ENCODE results near the gene ZNF688. TPM values are rescaled to one million over a fixed set of nuclear protein-coding genes. Genes with fewer than 3 reads are reported as not detected.
A peak's percentile ranks its signal among the peaks of the same experiment; 100 is the strongest.

ZNF688 gene
- total and polyA plus RNA-seq, 8 donors, result 7.6 to 26.4 (median 10.4) TPM

GRCh38 chr16:30588651-30589050 is 17.1 kb upstream of the ZNF688 start:
- H3K9me3 ChIP-seq, result no peaks in the 10 kb centered on the region
- no peak overlapping the region for H3K4me3 ChIP-seq
- TF ChIP-seq, protein P1, sequence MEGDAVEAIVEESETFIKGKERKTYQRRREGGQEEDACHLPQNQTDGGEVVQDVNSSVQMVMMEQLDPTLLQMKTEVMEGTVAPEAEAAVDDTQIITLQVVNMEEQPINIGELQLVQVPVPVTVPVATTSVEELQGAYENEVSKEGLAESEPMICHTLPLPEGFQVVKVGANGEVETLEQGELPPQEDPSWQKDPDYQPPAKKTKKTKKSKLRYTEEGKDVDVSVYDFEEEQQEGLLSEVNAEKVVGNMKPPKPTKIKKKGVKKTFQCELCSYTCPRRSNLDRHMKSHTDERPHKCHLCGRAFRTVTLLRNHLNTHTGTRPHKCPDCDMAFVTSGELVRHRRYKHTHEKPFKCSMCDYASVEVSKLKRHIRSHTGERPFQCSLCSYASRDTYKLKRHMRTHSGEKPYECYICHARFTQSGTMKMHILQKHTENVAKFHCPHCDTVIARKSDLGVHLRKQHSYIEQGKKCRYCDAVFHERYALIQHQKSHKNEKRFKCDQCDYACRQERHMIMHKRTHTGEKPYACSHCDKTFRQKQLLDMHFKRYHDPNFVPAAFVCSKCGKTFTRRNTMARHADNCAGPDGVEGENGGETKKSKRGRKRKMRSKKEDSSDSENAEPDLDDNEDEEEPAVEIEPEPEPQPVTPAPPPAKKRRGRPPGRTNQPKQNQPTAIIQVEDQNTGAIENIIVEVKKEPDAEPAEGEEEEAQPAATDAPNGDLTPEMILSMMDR (IDR thresholded peaks at IDR 0.05), result no peak
- intact Hi-C loops (cut with DNase I), result no loop called here
- WGBS, 2 donors, result 88 to 91% methylated on average over 2 of the region's 2 CpGs
- DNase-seq (no peak), ATAC-seq (no peak), FAIRE-seq (no peak)
- peaks cover 0 to 4% (median 0%) of the 10 kb centered on the region in 3 donors for H3K4me1 ChIP-seq
- no peaks in the 10 kb centered on the region for H3K27me3 ChIP-seq
- H3K27ac ChIP-seq, result no peak overlapping the region
- H3K36me3 ChIP-seq, result no peaks in the 10 kb centered on the region

DNA sequence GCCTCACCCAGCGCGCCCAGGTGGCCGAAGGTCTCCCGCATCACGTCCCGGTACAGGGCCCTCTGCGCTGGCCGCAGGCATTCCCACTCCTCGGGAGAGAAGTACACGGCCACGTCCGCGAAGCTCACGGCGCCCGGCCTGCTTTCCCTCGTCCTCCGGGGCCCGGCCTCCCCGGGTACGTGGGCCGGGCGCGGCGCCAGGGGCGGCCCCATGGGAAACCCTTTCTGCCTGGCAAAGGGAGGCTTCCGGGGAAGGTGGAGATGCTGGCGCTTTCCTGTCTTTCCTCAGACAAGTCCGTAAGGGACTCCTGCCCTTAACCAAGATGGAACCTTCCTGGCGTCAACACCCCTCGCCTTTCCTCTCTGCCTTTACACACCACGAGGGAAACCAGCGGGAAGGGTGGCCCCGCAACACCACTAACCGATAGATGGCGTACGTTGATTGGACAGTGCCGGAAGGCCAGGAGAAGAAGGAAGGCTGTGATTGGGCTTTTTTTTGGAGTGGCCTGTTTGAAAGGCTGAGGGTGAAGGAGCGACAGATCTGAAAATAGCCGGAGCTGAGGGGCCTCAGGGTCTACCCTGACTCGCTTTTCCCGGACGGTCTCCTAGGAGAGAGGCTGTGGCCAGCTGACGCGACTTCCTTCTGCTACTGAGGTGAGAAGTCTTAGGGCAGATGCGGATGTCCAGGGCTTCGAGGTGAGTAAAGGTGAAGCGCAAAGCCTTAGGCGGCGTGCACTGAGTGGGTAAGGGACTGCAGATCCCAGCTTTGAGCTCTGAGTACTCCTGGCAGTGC is 14.1 kb upstream of the ZNF688 start, which contains the start of gene ZNF785:
ZNF785 (minus strand) TSS at position 298 of the 792 bp plus-strand sequence; CDS start at position 212, 86 bp downstream.
- DNase-seq (peak; percentile 86 to 99 (median 98)), FAIRE-seq (peak; percentile 83), ATAC-seq (peak; percentile 98 to 99 (median 98))
- WGBS, 2 donors, result 0 to 1% methylated on average over 49 to 50 of the region's 50 CpGs
- TF ChIP-seq, protein P1 (IDR thresholded peaks at IDR 0.05), result no peak
- Histone ChIP-seq H3K4me1 (peaks cover 0 to 4% (median 0%) of the 10 kb centered on the region in 3 donors), H3K27me3 (no peaks in the 10 kb centered on the region), H3K36me3 (peaks cover 0 to 8% (median 0%) of the 10 kb centered on the region in 3 donors), H3K9me3 (no peaks in the 10 kb centered on the region), H3K4me3 (peak within 1 kb of the TSS; percentile 54 to 84 (median 70)), H3K27ac (peak within 1 kb of the TSS; percentile 74 to 88 (median 82))
- intact Hi-C loops (cut with DNase I), result no loop called here

- TF ChIP-seq, protein P1 (IDR thresholded peaks at IDR 0.05), result no peak
- DNase-seq (no peak), ATAC-seq (peak in 1 of 4 donors; percentile 3), FAIRE-seq (no peak)
- 1 to 2% methylated on average over 23 of the region's 23 CpGs for whole genome bisulfite sequencing, 2 donors
- Histone ChIP-seq H3K27me3 (no peaks in the 10 kb centered on the region), H3K4me3 (peak overlapping the region; percentile 54 to 84 (median 70)), H3K9me3 (no peaks in the 10 kb centered on the region), H3K36me3 (peaks cover 0 to 8% (median 0%) of the 10 kb centered on the region in 3 donors), H3K4me1 (peaks cover 0 to 4% (median 0%) of the 10 kb centered on the region in 3 donors), H3K27ac (peak overlapping the region; percentile 74 to 88 (median 82))
- intact Hi-C loops (cut with DNase I), result no loop called here
These were observed 13.5 kb upstream of the ZNF688 start for GRCh38 chr16:30585022-30585399.

- peaks cover 0 to 4% (median 0%) of the 10 kb centered on the region in 3 donors for H3K4me1 ChIP-seq
- no peak overlapping the region for H3K4me3 ChIP-seq
- TF ChIP-seq, protein P1 (IDR thresholded peaks at IDR 0.05), result no peak
- 95% methylated on average over 48 of the region's 48 CpGs for WGBS, 2 donors
- ATAC-seq, result no peak
- FAIRE-seq, result no peak
- no peaks in the 10 kb centered on the region for H3K27me3 ChIP-seq
- intact Hi-C loops (cut with DNase I), result no loop called here
- DNase-seq, result peak in 1 of 6 donors; percentile 64
- H3K27ac ChIP-seq, result no peak overlapping the region
- H3K9me3 ChIP-seq, result no peaks in the 10 kb centered on the region
- H3K36me3 ChIP-seq, result peaks cover 0 to 8% (median 0%) of the 10 kb centered on the region in 3 donors
These were observed 11.3 kb upstream of the ZNF688 start for GRCh38 chr16:30582611-30583340.
